ENCODE results near the gene GARNL3. TPM values are rescaled to one million over a fixed set of nuclear protein-coding genes. Genes with fewer than 3 reads are reported as not detected.

GARNL3 gene
- total RNA-seq, 4 donors from 2014 or later = 28.4 to 59.7 (median 39.1) TPM

DNA sequence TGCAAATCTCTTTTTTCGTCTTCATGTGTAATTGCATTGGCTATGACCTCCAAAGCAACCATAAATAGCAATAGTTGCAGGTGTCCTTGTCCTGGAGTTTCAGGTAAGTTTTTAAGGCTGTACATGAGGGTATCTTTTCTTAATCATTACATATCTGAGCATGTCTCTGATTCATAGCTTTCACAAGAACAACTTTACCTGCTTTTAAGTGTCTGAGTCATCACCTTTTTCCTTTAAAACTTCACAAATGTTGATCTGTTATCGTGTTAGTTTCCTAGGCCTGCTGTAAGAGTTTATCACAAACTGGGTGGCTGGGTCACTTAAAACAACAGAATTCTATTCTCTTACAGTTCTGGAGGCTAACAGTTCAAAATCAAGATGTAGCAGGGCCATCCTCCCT, 13.8 kb downstream of the GARNL3 start:
- Histone ChIP-seq H3K4me1 (peaks cover 0 to 10% (median 0%) of the 10 kb centered on the region in 4 donors), H3K27me3 (no peaks in the 10 kb centered on the region), H3K27ac (no peak overlapping the region), H3K9me3 (no peaks in the 10 kb centered on the region), H3K4me3 (no peak overlapping the region), H3K36me3 (peaks cover 0 to 5% (median 0%) of the 10 kb centered on the region in 3 donors)
- DNase-seq (ENCODE audit: low spot score in 2 of 2) = no peak
- 92 to 94% methylated on average over 2 of the region's 2 CpGs for WGBS, 2 donors
- TF ChIP-seq, protein P1, sequence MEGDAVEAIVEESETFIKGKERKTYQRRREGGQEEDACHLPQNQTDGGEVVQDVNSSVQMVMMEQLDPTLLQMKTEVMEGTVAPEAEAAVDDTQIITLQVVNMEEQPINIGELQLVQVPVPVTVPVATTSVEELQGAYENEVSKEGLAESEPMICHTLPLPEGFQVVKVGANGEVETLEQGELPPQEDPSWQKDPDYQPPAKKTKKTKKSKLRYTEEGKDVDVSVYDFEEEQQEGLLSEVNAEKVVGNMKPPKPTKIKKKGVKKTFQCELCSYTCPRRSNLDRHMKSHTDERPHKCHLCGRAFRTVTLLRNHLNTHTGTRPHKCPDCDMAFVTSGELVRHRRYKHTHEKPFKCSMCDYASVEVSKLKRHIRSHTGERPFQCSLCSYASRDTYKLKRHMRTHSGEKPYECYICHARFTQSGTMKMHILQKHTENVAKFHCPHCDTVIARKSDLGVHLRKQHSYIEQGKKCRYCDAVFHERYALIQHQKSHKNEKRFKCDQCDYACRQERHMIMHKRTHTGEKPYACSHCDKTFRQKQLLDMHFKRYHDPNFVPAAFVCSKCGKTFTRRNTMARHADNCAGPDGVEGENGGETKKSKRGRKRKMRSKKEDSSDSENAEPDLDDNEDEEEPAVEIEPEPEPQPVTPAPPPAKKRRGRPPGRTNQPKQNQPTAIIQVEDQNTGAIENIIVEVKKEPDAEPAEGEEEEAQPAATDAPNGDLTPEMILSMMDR (IDR thresholded peaks at IDR 0.05) = no peak
- TF ChIP-seq EP300 (IDR thresholded peaks at IDR 0.05) (no peak), POLR2A (IDR thresholded peaks at IDR 0.05) (no peak)

- TF ChIP-seq EP300 (IDR thresholded peaks at IDR 0.05) (no peak), POLR2A (IDR thresholded peaks at IDR 0.05) (no peak)
- TF ChIP-seq, protein P1 (IDR thresholded peaks at IDR 0.05) = no peak
- H3K27ac ChIP-seq = no peak overlapping the region
- no peak overlapping the region for H3K4me3 ChIP-seq
- H3K4me1 ChIP-seq = peaks cover 0 to 10% (median 0%) of the 10 kb centered on the region in 4 donors
- H3K9me3 ChIP-seq = no peaks in the 10 kb centered on the region
- H3K27me3 ChIP-seq = no peaks in the 10 kb centered on the region
- WGBS, 2 donors = 74 to 81% methylated on average over 3 of the region's 3 CpGs
- H3K36me3 ChIP-seq = peaks cover 0 to 4% (median 0%) of the 10 kb centered on the region in 3 donors
- no peak for DNase-seq (ENCODE audit: low spot score in 2 of 2)
Observed at GRCh38 chr9:127279717-127280285, 15.2 kb downstream of the GARNL3 start.

DNA sequence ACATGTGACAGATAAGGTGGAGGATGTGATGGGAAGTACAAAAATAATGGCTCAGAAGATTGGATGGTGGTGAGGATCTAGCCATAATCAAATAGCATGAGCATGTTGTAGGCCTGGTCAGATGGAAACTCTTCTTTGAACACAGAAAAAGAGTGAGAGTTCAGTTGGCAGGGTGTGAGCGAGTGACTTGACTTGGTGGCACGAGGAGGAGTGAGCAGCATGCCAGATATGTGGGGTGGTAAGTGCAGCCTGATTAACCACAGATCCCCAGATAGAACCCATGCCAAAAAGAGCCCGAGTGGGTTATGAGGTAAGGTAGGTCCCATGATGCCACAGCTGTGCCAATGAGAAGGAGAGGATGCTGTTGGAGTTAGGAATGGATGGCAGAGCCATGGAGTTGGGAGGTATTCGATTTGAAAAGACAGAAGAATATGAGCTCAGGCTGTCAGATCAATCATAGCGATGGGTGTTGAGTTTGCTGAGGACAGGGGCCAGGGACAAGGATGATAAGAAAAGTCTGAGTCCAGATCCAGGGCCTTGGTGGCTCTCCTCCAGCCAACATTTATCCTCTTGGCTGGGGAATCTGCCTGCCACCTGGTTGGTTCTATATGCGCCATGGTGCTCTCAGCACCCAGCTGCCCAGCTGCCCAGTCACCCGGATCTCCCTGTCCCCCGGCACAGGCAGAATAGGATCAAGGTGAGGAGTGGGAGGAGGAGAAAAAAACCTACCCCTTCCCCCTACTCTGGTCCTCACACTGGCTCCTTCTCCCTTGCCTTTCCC, 16.5 kb downstream of the GARNL3 start:
- DNase-seq (ENCODE audit: low spot score in 2 of 2) = no peak
- 90 to 95% methylated on average over 8 of the region's 8 CpGs for WGBS, 2 donors

DNA sequence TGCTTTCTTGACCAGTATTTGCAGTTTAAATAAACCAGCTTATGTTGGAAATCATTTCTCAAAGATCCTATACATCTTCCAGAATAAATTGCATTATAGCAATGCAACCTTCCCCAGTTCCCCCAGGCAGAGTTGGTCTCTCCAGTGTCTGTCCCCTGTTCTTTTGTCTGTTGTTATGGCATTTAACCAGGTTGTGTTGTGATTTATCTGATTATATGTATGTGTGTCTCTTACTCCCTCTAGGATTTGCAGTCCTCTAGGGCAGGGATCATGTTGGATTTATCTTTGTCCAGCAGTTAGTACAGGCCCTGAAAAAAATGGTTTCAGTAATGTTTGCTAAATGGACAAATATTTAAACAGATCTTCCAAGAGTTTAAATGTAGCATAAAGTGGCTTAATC, 17.3 kb downstream of the GARNL3 start:
- Histone ChIP-seq H3K36me3 (no peaks in the 10 kb centered on the region), H3K27me3 (no peaks in the 10 kb centered on the region), H3K9me3 (no peaks in the 10 kb centered on the region), H3K4me1 (peaks cover 0 to 17% (median 0%) of the 10 kb centered on the region in 4 donors), H3K27ac (no peak overlapping the region), H3K4me3 (no peak overlapping the region)
- no peak for DNase-seq (ENCODE audit: low spot score in 2 of 2)
- TF ChIP-seq, protein P1 (IDR thresholded peaks at IDR 0.05) = no peak
- TF ChIP-seq EP300 (IDR thresholded peaks at IDR 0.05) (no peak), POLR2A (IDR thresholded peaks at IDR 0.05) (no peak)

More for the DNA sequence above, 16.5 kb downstream of the GARNL3 start:
- Histone ChIP-seq H3K4me3 (no peak overlapping the region), H3K27ac (no peak overlapping the region), H3K4me1 (peaks cover 0 to 14% (median 0%) of the 10 kb centered on the region in 4 donors), H3K27me3 (no peaks in the 10 kb centered on the region), H3K9me3 (no peaks in the 10 kb centered on the region), H3K36me3 (no peaks in the 10 kb centered on the region)
- TF ChIP-seq EP300 (IDR thresholded peaks at IDR 0.05) = no peak
- TF ChIP-seq, protein P1 (IDR thresholded peaks at IDR 0.05) = no peak
- TF ChIP-seq POLR2A (IDR thresholded peaks at IDR 0.05) = no peak

DNA sequence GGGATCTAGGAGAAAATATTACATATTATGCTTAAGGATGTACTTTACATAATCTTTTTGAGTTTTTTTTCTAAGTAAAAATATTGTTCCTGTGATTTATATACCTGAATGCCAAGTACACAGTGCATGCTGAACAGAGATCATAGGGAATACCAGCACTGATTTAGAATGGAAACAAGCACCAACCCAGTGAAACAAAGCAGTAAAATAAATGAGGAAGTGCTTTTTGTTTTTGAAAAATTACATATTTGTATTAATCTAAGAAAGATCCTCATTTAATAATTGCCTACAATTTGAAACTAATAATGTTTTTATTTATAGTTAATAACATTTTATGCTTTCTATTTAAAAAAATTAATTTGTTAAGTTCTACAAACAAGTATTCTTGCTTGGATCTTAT, 18.0 kb downstream of the GARNL3 start:
- no peaks in the 10 kb centered on the region for H3K27me3 ChIP-seq
- no peak overlapping the region for H3K27ac ChIP-seq
- TF ChIP-seq POLR2A (IDR thresholded peaks at IDR 0.05) (no peak), EP300 (IDR thresholded peaks at IDR 0.05) (no peak)
- TF ChIP-seq, protein P1 (IDR thresholded peaks at IDR 0.05) = no peak
- DNase-seq (ENCODE audit: low spot score in 2 of 2) = no peak
- no peaks in the 10 kb centered on the region for H3K9me3 ChIP-seq
- peaks cover 0 to 12% (median 0%) of the 10 kb centered on the region in 4 donors for H3K4me1 ChIP-seq
- no peak overlapping the region for H3K4me3 ChIP-seq
- H3K36me3 ChIP-seq = no peaks in the 10 kb centered on the region
